Loucy (cell line): Measurements from ENCODE around the gene CLIP1.

Experiments
- EZH2phosphoT487 ChIP-seq: fragments of 200-600 bp; IDR thresholded peaks from 2 replicates; pipeline ENCODE4 v1.6.1; 2018; ENCODE audit warnings: antibody characterized with exemption, mild to moderate bottlenecking, moderate library complexity, borderline replicate concordance
- TF ChIP-seq, protein P1 (sequence below): fragments of 200-600 bp; sonication (generic); conservative IDR thresholded peaks from 2 replicates; pipeline ENCODE4 v1.5.1; 2014; ENCODE audit warnings: mild to moderate bottlenecking, antibody characterized with exemption, low read length

DNA sequence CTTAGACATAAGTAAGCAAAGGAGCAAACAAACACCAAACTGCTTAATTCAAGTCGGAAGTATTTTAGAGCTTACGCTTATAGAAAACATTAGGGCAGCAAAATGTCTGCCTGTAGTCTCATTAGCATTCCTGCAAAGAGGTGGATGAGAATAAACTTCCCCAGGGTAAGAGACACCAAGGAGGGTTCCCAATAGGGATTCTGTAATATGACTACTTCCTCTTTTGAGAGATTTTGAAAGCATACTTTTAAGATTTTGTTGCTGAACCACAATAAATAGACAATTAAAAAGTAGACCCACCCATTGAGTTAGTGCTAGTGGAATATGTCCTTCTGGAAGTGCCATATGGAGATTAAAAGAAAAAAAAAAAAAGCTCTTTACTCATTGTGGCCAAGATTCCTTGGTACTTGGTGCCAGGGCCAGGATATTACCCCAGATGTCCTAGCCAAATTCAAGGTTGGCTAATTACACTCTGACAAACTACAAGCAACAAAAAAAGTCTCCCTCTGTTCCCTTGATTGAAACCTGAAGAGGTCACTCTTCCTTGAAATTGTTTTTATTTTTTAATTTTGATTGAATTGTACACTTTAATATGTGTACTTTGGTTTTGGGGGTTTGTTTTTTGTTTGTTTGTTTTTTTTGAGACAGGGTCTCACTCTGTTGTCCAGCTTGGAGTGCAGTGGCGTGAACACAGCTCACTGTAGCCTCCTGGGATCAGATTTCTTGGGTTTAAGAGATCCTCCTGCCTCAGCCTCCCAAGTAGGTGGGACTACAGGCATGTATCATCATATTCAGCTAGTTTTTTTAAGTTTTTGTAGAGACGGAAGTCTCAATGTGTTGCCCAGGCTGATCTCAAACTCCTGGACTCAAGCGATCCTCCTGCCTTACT is 8.7 kb downstream of the CLIP1 start:
- TF ChIP-seq, protein P1, sequence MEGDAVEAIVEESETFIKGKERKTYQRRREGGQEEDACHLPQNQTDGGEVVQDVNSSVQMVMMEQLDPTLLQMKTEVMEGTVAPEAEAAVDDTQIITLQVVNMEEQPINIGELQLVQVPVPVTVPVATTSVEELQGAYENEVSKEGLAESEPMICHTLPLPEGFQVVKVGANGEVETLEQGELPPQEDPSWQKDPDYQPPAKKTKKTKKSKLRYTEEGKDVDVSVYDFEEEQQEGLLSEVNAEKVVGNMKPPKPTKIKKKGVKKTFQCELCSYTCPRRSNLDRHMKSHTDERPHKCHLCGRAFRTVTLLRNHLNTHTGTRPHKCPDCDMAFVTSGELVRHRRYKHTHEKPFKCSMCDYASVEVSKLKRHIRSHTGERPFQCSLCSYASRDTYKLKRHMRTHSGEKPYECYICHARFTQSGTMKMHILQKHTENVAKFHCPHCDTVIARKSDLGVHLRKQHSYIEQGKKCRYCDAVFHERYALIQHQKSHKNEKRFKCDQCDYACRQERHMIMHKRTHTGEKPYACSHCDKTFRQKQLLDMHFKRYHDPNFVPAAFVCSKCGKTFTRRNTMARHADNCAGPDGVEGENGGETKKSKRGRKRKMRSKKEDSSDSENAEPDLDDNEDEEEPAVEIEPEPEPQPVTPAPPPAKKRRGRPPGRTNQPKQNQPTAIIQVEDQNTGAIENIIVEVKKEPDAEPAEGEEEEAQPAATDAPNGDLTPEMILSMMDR, result no peak
- TF ChIP-seq EZH2phosphoT487, result no peak
